SU-DHL-6 (cell line): ENCODE measurements around the gene TUBA4B.

Experiments
- H2AFZ ChIP-seq: fragments of 200-600 bp; sonication (generic); 2 replicates; pipeline ENCODE4 v1.6.1; 2014; ENCODE audit warnings: low read depth, mild to moderate bottlenecking, moderate library complexity, mixed read lengths, antibody characterized with exemption, low read length; ENCODE audit not compliant: severe bottlenecking
- H3F3A ChIP-seq: fragments of 200-600 bp; shearing (Covaris generic); 2 replicates; pipeline ENCODE4 v1.6.0; 2016; ENCODE audit warnings: antibody characterized with exemption, mild to moderate bottlenecking; ENCODE audit not compliant: insufficient read depth
- H3K27ac ChIP-seq: fragments of 200-600 bp; sonication (generic); 2 replicates; pipeline ENCODE4 v1.5.1; 2016; ENCODE audit warnings: low read depth, mild to moderate bottlenecking, low read length, moderate library complexity, mixed read lengths
- H3K27me3 ChIP-seq: fragments of 200-600 bp; sonication (generic), shearing (Covaris generic); 2 replicates; pipeline ENCODE4 v1.6.0; 2014; ENCODE audit warnings: mild to moderate bottlenecking, low read length
- H3K36me3 ChIP-seq: fragments of 200-600 bp; sonication (generic); 2 replicates; pipeline ENCODE4 v1.6.1; 2014; ENCODE audit warnings: mild to moderate bottlenecking, low read length, mixed read lengths
- H3K4me2 ChIP-seq: fragments of 300-600, 200-600 bp; shearing (Covaris generic), sonication (generic); 2 replicates; pipeline ENCODE4 v1.6.0; 2014; ENCODE audit warnings: low read length, low read depth, mild to moderate bottlenecking; ENCODE audit not compliant: poor library complexity, severe bottlenecking
- H3K4me3 ChIP-seq: fragments of 200-600 bp; sonication (generic); 2 replicates; pipeline ENCODE4 v1.5.1; 2014; ENCODE audit warnings: antibody characterized with exemption, low read length, mild to moderate bottlenecking, mixed read lengths; ENCODE audit not compliant: insufficient read depth, poor library complexity, severe bottlenecking
- H3K79me2 ChIP-seq: fragments of 200-600 bp; sonication (generic); 2 replicates; pipeline ENCODE4 v1.6.1; 2014; ENCODE audit warnings: mild to moderate bottlenecking, low read length, moderate library complexity; ENCODE audit not compliant: insufficient read depth
- H3K9ac ChIP-seq: fragments of 200-600 bp; sonication (generic); 2 replicates; pipeline ENCODE4 v1.7.0; 2014; ENCODE audit warnings: mild to moderate bottlenecking, low read length
- H3K9me2 ChIP-seq: fragments of 200-600 bp; sonication (generic); replicated peaks from 2 replicates; pipeline ENCODE4 v1.6.1; 2014; ENCODE audit warnings: low read length; ENCODE audit not compliant: insufficient read depth
- H3K9me3 ChIP-seq: fragments of 200-600 bp; sonication (generic); 2 replicates; pipeline ENCODE4 v1.6.1; 2014; ENCODE audit warnings: low read length, mixed read lengths; ENCODE audit not compliant: insufficient read depth
- H4K20me1 ChIP-seq: fragments of 200-600 bp; sonication (generic); 2 replicates; pipeline ENCODE4 v1.6.1; 2014; ENCODE audit warnings: low read depth, mild to moderate bottlenecking, antibody characterized with exemption, low read length, moderate library complexity, mixed read lengths
- EZH2phosphoT487 ChIP-seq: fragments of 200-600 bp; sonication (generic), shearing (Covaris generic); conservative IDR thresholded peaks from 2 replicates; pipeline ENCODE4 v1.6.1; 2018; ENCODE audit warnings: mild to moderate bottlenecking, antibody characterized with exemption, low read length, moderate library complexity, mixed read lengths
- TF ChIP-seq, protein P1 (sequence below): fragments of 200-600 bp; sonication (generic); IDR thresholded peaks from one replicate; pipeline ENCODE4 v1.5.1; 2017; ENCODE audit warnings: antibody characterized with exemption, mild to moderate bottlenecking, low read length, moderate library complexity; ENCODE audit not compliant: insufficient read depth, poor library complexity, severe bottlenecking

Gene TUBA4B

DNA sequence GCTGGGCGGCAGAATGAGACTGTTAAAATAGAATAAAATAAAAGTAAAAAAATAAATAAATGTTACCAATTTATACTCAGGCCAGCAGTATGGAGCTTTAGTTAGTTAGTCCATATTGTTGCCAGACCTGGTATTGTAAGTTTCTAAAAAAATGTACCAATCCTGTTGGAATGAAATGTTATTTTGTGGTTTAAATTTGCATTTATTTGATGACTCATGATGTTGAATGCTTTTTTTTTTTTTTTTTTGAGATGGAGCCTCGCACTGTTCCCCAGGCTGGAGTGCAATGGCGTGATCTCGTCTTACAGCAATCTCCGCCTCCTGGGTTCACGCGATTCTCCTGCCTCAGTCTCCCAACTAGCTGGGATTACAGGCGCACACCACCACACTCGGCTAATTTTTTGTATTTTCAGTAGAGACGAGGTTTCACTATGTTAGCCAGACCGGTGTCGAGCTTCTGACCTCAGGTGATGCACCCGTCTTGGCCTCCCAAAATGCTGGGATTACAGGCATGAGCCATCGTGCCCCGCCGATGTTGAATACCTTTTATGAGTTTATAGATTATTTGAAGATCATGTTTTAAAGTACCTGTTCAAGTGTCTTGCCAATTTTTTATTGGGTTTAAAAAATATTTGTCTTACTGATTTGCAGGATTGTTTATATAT lies 61.9 kb downstream of the TUBA4B start:
- no peaks in the 10 kb centered on the region for H3K79me2 ChIP-seq
- H3K27ac ChIP-seq = no peak overlapping the region
- H3K36me3 ChIP-seq = no peaks in the 10 kb centered on the region
- H3F3A ChIP-seq = no peaks in the 10 kb centered on the region
- H3K4me2 ChIP-seq = no peak overlapping the region
- H3K4me3 ChIP-seq = no peak overlapping the region
- no peak for TF ChIP-seq EZH2phosphoT487
- TF ChIP-seq, protein P1, sequence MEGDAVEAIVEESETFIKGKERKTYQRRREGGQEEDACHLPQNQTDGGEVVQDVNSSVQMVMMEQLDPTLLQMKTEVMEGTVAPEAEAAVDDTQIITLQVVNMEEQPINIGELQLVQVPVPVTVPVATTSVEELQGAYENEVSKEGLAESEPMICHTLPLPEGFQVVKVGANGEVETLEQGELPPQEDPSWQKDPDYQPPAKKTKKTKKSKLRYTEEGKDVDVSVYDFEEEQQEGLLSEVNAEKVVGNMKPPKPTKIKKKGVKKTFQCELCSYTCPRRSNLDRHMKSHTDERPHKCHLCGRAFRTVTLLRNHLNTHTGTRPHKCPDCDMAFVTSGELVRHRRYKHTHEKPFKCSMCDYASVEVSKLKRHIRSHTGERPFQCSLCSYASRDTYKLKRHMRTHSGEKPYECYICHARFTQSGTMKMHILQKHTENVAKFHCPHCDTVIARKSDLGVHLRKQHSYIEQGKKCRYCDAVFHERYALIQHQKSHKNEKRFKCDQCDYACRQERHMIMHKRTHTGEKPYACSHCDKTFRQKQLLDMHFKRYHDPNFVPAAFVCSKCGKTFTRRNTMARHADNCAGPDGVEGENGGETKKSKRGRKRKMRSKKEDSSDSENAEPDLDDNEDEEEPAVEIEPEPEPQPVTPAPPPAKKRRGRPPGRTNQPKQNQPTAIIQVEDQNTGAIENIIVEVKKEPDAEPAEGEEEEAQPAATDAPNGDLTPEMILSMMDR = no peak
- H3K9me2 ChIP-seq = no peaks in the 10 kb centered on the region
- H3K27me3 ChIP-seq = no peaks in the 10 kb centered on the region
- no peaks in the 10 kb centered on the region for H3K9me3 ChIP-seq
- no peaks in the 10 kb centered on the region for H4K20me1 ChIP-seq
- H2AFZ ChIP-seq = no peak overlapping the region
- H3K9ac ChIP-seq = no peak overlapping the region
